ENCODE measurements around the gene KRT6A.

KRT6A gene

DNA sequence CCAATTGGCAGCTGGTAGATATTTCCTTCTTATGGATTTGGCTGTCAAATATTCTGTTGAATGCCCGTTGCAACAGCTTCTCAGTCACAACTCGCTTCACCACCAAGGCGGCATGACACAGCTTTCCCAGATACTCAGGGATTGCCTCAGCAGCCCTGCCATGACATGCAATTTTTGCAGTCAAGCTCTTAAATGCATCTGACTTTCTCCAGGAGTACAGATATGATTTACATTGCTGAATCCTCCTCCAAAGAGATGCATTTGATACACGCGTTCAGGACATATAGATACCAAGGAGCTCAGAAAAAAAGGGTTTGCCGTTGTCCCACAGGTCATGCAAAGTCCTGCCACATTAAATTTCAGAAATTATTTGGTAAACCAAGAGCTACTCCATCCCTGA lies 20.7 kb upstream of the KRT6A start:
- TF ChIP-seq, protein P1, sequence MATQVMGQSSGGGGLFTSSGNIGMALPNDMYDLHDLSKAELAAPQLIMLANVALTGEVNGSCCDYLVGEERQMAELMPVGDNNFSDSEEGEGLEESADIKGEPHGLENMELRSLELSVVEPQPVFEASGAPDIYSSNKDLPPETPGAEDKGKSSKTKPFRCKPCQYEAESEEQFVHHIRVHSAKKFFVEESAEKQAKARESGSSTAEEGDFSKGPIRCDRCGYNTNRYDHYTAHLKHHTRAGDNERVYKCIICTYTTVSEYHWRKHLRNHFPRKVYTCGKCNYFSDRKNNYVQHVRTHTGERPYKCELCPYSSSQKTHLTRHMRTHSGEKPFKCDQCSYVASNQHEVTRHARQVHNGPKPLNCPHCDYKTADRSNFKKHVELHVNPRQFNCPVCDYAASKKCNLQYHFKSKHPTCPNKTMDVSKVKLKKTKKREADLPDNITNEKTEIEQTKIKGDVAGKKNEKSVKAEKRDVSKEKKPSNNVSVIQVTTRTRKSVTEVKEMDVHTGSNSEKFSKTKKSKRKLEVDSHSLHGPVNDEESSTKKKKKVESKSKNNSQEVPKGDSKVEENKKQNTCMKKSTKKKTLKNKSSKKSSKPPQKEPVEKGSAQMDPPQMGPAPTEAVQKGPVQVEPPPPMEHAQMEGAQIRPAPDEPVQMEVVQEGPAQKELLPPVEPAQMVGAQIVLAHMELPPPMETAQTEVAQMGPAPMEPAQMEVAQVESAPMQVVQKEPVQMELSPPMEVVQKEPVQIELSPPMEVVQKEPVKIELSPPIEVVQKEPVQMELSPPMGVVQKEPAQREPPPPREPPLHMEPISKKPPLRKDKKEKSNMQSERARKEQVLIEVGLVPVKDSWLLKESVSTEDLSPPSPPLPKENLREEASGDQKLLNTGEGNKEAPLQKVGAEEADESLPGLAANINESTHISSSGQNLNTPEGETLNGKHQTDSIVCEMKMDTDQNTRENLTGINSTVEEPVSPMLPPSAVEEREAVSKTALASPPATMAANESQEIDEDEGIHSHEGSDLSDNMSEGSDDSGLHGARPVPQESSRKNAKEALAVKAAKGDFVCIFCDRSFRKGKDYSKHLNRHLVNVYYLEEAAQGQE (IDR thresholded peaks at IDR 0.05; ENCODE audit: low read depth) = no peak
- TF ChIP-seq TCF12 (IDR thresholded peaks at IDR 0.05; ENCODE audit: low read depth) (no peak), RAD21 (IDR thresholded peaks at IDR 0.05; ENCODE audit: low read depth) (no peak), EP300 (IDR thresholded peaks at IDR 0.05; ENCODE audit: borderline replicate concordance) (no peak)

GRCh38 chr12:52508211-52508610 lies 15.2 kb upstream of the KRT6A start:
- TF ChIP-seq EGR1 (IDR thresholded peaks at IDR 0.05) = no peak
- no peak for TF ChIP-seq EP300 (IDR thresholded peaks at IDR 0.05; ENCODE audit: borderline replicate concordance)

DNA sequence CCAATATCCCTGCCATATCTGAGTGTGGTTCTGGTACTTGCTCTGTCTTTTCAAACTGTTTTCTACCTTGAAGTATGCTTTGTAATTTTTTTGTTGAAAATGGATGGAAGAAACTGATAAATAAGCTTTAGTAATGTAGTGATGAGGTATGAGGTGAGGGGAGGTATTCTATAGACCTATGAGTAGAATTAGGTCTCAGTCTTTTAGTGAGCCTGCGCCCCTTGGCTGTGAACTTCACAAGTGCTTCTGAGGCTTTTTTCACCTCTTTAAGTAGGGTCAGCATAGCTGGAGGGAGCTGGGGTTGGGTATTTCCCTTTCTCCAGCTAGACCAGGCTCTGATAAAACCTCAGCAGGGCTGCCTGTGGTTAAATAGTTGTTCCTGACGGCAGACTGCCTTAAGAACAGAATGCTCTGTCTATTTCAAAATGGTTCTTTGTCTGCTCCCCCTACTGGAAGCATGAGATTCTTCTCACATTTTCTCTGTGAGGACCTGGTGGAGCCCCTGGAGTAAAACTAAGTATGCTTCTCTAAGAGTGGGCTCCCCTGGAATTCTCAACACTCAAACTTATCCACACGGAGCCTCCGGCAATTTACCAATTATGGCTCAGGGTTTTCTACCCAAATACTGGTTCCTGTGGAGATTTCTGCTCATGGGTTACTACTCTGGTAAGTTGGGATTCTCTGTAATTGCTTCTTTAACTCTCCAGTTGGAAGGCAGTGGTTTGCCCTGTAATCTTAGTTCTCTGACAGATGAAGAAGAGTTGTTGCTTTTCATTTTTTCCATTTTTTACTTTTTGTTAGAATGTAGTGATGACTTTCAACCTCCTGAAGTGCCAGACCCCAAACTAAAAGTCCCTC lies 14.0 kb upstream of the KRT6A start:
- TF ChIP-seq MAX (IDR thresholded peaks at IDR 0.05) (no peak), EGR1 (IDR thresholded peaks at IDR 0.05) (no peak), FOXM1 (IDR thresholded peaks at IDR 0.05; ENCODE audit: borderline replicate concordance, low read depth) (no peak), YY1 (IDR thresholded peaks at IDR 0.05; ENCODE audit: low read depth) (peak; percentile 45; the same call in 1 of the 2 replicates), TEAD4 (IDR thresholded peaks at IDR 0.05) (no peak), EP300 (IDR thresholded peaks at IDR 0.05; ENCODE audit: borderline replicate concordance) (no peak), RAD21 (IDR thresholded peaks at IDR 0.05; ENCODE audit: low read depth) (peak; percentile 66), ZBTB7A (IDR thresholded peaks at IDR 0.05; ENCODE audit: low read depth) (0 out of 2 replicates have a peak, but pooled peaks have one; percentile 44), NFIC (IDR thresholded peaks at IDR 0.05) (no peak)

DNA sequence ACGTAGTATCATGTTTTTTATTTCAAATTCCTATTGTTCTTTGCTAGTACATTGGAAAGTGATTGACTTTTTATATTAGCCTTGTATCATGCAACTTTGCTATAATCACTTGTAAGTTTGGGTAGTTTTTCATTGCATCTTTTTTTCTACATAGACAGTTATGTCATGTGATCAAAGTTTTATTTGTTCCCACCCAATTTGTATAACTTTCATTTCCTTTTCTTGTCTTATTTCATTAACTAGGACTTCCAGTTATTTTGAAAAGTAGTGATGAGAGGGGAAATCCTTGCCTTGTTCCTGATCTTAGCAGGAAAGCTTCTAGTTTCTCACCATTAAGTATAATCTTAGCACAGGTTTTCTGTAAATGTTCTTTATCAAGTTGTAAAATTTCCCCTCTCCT lies 9.8 kb upstream of the KRT6A start:
- TF ChIP-seq MAX (IDR thresholded peaks at IDR 0.05) (no peak), TCF12 (IDR thresholded peaks at IDR 0.05; ENCODE audit: low read depth) (no peak)

DNA sequence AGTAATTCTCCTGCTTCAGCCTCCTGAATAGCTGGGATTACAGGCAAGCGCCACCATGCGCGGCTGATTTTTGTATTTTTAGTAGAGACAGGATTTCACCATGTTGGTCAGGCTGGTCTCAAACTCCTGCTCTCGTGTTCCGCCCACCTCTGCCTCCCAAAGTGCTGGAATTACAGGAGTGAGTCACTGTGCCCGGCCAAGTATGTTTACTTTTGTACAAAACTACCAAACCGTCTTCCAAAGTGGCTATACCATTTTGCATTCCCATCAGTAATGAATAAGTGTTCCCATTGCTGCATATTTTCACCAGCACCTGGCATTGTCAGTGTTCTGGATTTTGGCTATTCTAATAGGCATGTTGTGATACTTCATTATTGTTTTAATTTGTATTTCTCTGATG lies 8.4 kb upstream of the KRT6A start:
- TF ChIP-seq CEBPB (IDR thresholded peaks at IDR 0.05) (no peak), EP300 (IDR thresholded peaks at IDR 0.05; ENCODE audit: borderline replicate concordance) (no peak), EGR1 (IDR thresholded peaks at IDR 0.05) (no peak), TAF1 (IDR thresholded peaks at IDR 0.05; ENCODE audit: low read depth) (no peak), ZBTB7A (IDR thresholded peaks at IDR 0.05; ENCODE audit: low read depth) (no peak), FOXM1 (IDR thresholded peaks at IDR 0.05; ENCODE audit: borderline replicate concordance, low read depth) (no peak), TCF12 (IDR thresholded peaks at IDR 0.05; ENCODE audit: low read depth) (no peak), RAD21 (IDR thresholded peaks at IDR 0.05; ENCODE audit: low read depth) (no peak), MAX (IDR thresholded peaks at IDR 0.05) (no peak), YY1 (IDR thresholded peaks at IDR 0.05; ENCODE audit: low read depth) (no peak), NFIC (IDR thresholded peaks at IDR 0.05) (no peak), CREB1 (IDR thresholded peaks at IDR 0.05; ENCODE audit: low read depth) (no peak), TEAD4 (IDR thresholded peaks at IDR 0.05) (no peak)
- TF ChIP-seq, protein P2, sequence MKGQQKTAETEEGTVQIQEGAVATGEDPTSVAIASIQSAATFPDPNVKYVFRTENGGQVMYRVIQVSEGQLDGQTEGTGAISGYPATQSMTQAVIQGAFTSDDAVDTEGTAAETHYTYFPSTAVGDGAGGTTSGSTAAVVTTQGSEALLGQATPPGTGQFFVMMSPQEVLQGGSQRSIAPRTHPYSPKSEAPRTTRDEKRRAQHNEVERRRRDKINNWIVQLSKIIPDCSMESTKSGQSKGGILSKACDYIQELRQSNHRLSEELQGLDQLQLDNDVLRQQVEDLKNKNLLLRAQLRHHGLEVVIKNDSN (IDR thresholded peaks at IDR 0.05) = no peak
- TF ChIP-seq, protein P1 (IDR thresholded peaks at IDR 0.05; ENCODE audit: low read depth) = no peak

DNA sequence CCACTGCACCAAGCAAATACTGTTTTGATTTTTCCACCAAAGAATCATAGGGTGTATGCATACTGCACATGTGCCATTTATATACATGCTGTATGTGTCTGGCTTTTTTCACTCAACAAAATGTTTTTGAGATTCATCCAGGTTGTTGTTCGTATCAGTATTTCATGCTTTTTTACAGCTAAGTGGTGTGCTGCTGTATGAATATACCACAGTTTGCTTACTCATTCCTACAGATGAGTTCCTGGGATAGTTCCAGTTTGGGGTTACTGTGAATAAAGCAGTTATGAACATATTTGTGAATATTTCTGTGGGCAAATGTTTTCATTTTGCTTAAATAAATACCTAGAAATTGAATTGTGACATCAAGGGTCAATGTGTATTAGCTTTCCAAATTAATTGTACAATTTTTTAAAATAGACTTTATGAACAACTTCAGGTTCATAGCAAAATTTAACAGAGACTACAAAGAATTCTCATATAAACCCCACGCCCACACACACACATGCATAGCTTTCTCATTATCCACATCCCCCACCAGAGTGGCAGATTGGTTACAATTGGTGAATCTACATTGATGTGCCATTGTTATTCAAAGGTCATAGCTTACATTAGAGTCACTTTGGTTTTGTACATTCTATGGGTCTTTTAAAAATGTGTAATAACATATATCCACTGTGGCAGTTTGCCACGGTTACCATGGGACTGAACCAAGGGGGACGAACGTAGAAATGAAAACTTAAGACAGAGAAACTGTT lies 6.9 kb upstream of the KRT6A start:
- TF ChIP-seq TAF1 (IDR thresholded peaks at IDR 0.05; ENCODE audit: low read depth) (no peak), TCF12 (IDR thresholded peaks at IDR 0.05; ENCODE audit: low read depth) (no peak), EP300 (IDR thresholded peaks at IDR 0.05; ENCODE audit: borderline replicate concordance) (no peak), TEAD4 (IDR thresholded peaks at IDR 0.05) (no peak), NFIC (IDR thresholded peaks at IDR 0.05) (no peak), ZBTB7A (IDR thresholded peaks at IDR 0.05; ENCODE audit: low read depth) (no peak), RAD21 (IDR thresholded peaks at IDR 0.05; ENCODE audit: low read depth) (no peak), CREB1 (IDR thresholded peaks at IDR 0.05; ENCODE audit: low read depth) (no peak), FOXM1 (IDR thresholded peaks at IDR 0.05; ENCODE audit: borderline replicate concordance, low read depth) (no peak), MAX (IDR thresholded peaks at IDR 0.05) (no peak), YY1 (IDR thresholded peaks at IDR 0.05; ENCODE audit: low read depth) (no peak), EGR1 (IDR thresholded peaks at IDR 0.05) (no peak), CEBPB (IDR thresholded peaks at IDR 0.05) (no peak)
- TF ChIP-seq, protein P2 (IDR thresholded peaks at IDR 0.05) = no peak
- TF ChIP-seq, protein P1 (IDR thresholded peaks at IDR 0.05; ENCODE audit: low read depth) = no peak
